ENCODE measurements around the gene TMEM30A.

DNA sequence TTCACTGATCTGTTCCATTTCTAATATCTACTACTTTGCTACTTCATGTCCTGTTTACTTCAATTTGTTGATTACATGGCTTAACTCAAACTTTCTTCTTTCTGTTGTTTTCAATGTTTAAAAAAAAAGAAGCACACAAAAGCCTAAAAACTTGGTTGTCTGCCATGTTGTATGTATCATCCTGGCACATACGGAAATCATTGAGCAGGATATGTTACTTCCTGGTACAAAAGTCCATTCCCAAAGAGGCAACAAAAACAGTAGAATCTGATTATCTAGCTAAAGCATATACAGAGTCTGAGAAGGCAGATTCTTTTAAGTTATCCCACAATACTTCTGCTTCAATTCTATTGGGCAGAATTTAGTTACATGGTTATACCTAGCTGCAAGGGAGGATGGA, 64.2 kb downstream of the TMEM30A start:
- TF ChIP-seq, protein P1, sequence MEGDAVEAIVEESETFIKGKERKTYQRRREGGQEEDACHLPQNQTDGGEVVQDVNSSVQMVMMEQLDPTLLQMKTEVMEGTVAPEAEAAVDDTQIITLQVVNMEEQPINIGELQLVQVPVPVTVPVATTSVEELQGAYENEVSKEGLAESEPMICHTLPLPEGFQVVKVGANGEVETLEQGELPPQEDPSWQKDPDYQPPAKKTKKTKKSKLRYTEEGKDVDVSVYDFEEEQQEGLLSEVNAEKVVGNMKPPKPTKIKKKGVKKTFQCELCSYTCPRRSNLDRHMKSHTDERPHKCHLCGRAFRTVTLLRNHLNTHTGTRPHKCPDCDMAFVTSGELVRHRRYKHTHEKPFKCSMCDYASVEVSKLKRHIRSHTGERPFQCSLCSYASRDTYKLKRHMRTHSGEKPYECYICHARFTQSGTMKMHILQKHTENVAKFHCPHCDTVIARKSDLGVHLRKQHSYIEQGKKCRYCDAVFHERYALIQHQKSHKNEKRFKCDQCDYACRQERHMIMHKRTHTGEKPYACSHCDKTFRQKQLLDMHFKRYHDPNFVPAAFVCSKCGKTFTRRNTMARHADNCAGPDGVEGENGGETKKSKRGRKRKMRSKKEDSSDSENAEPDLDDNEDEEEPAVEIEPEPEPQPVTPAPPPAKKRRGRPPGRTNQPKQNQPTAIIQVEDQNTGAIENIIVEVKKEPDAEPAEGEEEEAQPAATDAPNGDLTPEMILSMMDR (IDR thresholded peaks at IDR 0.05), result no peak
- no peak for TF ChIP-seq POLR2A (IDR thresholded peaks at IDR 0.05)

All from testis (tissue), 2 donors.